Caco-2 (cell line): ENCODE data around the gene TMPRSS11B. TPM values are rescaled to one million over a fixed set of nuclear protein-coding genes. Genes with fewer than 3 reads are reported as not detected.

Experiments
- BruUV-seq: library from RNA; stranded (reverse); fragments of 400-500 nt; replicated peaks from 2 replicates; lab custom pipeline; 2021; lab: Mats Ljungman, UMichigan
- CTCF ChIA-PET: fragments of 300-600 bp; sonication (Branson Sonifier 250); formaldehyde crosslinking; loops from one replicate; lab custom pipeline; 2022; ENCODE audit warnings: antibody characterized with exemption; lab: Charles Lee
- POLR2A ChIA-PET: fragments of 300-600 bp; sonication (Branson Sonifier 250); formaldehyde crosslinking; loops from one replicate; lab custom pipeline; 2022; ENCODE audit warnings: antibody characterized with exemption; lab: Charles Lee
- DNase-seq, 2 experiments: peaks; one replicate each; pipeline versions ENCODE4 v3.0.0 to v3.0.0-alpha.2; 2020 to 2022
- H3K27me3 ChIP-seq: replicated peaks from 2 replicates; pipeline ENCODE4 v1.6.0; 2011; ENCODE audit warnings: low read length; ENCODE audit not compliant: control insufficient read depth, insufficient read depth
- H3K36me3 ChIP-seq: 2 replicates; pipeline ENCODE4 v1.5.1; 2011; ENCODE audit warnings: low read length; ENCODE audit not compliant: control insufficient read depth, insufficient read depth
- H3K4me1 ChIP-seq: fragments of 250-450 bp; sonication (Bioruptor Pico); 2 replicates; pipeline ENCODE4 v1.5.1; 2020; ENCODE audit warnings: mild to moderate bottlenecking
- H3K4me3 ChIP-seq: 2 replicates; pipeline ENCODE4 v1.5.1; 2011; ENCODE audit warnings: low read depth, mild to moderate bottlenecking, control low read depth, low read length
- H3K9me3 ChIP-seq: fragments of 250-450 bp; sonication (Bioruptor Pico); 2 replicates; pipeline ENCODE4 v1.5.1; 2020; ENCODE audit warnings: mild to moderate bottlenecking, moderate library complexity
- H3K27ac Mint-ChIP-seq: one replicate; pipeline ENCODE4 v1.8.0; 2022; ENCODE audit warnings: mixed read lengths; ENCODE audit not compliant: unreplicated experiment
- H3K27me3 Mint-ChIP-seq: one replicate; pipeline ENCODE4 v1.8.0; 2022; ENCODE audit warnings: mixed read lengths; ENCODE audit not compliant: insufficient read depth, unreplicated experiment
- H3K36me3 Mint-ChIP-seq: one replicate; pipeline ENCODE4 v1.8.0; 2022; ENCODE audit warnings: mild to moderate bottlenecking, mixed read lengths; ENCODE audit not compliant: insufficient read depth, unreplicated experiment
- H3K4me1 Mint-ChIP-seq: one replicate; pipeline ENCODE4 v1.8.0; 2022; ENCODE audit warnings: low read depth, mixed read lengths; ENCODE audit not compliant: unreplicated experiment
- H3K4me3 Mint-ChIP-seq: one replicate; pipeline ENCODE4 v1.8.0; 2022; ENCODE audit warnings: mild to moderate bottlenecking, moderate library complexity, mixed read lengths; ENCODE audit not compliant: unreplicated experiment
- H3K9me3 Mint-ChIP-seq: one replicate; pipeline ENCODE4 v1.8.0; 2022; ENCODE audit warnings: mixed read lengths; ENCODE audit not compliant: unreplicated experiment
- CTCF ChIP-seq, 2 experiments: fragments of 200-600 bp in 1 of 2; IDR thresholded peaks; 1 replicate in 1 of 2; 2 replicates in 1 of 2; pipeline versions ENCODE4 v1.5.1 to v1.8.0; 2011 to 2022; ENCODE audit warnings: antibody characterized with exemption in 1 of 2, control low read depth in 1 of 2, inconsistent platforms in 1 of 2, low read depth in 1 of 2, low read length in 1 of 2, mild to moderate bottlenecking in 1 of 2, moderate library complexity in 1 of 2; ENCODE audit not compliant: insufficient read depth in 1 of 2, severe bottlenecking in 1 of 2, unreplicated experiment in 1 of 2
- intact Hi-C: fragments of 100-400 bp; cut with micrococcal nuclease; formaldehyde crosslinking; loops from one replicate; pipeline ENCODE4 v1.10.0; 2022; ENCODE audit not compliant: unreplicated experiment
- total RNA-seq: library from RNA; stranded (reverse); gene quantifications from 2 replicates; pipeline ENCODE4 v1.2.3, GENCODE V29; 2022

Gene TMPRSS11B
- total RNA-seq, 1 experiment from 2014 or later = not detected

DNA sequence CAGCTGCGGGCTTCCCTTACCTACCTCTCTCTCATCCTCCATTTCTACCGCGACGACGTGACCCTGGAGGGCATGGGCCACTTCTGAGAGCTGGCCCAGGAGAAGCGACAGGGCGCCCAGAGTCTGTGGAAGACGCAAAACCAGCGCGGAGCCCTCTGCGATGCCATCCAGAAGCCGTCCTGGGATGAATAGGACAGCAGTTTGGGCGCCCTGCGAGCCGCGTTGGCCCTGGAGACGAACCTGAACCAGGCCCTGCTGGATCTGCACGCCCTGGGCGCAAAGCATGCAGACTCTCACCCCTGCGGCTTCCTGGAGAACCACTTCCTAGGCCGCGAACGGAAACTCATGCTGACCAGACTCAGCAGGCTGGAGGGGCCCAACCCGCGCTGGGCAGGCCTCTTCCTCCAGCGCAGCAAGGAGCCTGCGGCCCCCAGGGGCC, 63.1 kb downstream of the TMPRSS11B start:
- Mint-ChIP-seq H3K4me3 (no peak overlapping the region), H3K4me1 (no peaks in the 10 kb centered on the region), H3K27me3 (no peaks in the 10 kb centered on the region), H3K9me3 (no peaks in the 10 kb centered on the region), H3K36me3 (no peaks in the 10 kb centered on the region), H3K27ac (no peak overlapping the region)
- no peak for TF ChIP-seq CTCF (IDR thresholded peaks at IDR 0.05; ENCODE audit: insufficient read depth in 1 of 2, low read depth in 1 of 2, low read length in 1 of 2, severe bottlenecking in 1 of 2, unreplicated experiment in 1 of 2)
- no TSS peak for BruUV-seq
- Histone ChIP-seq H3K4me3 (no peak overlapping the region), H3K4me1 (no peaks in the 10 kb centered on the region), H3K36me3 (no peaks in the 10 kb centered on the region), H3K27me3 (no peaks in the 10 kb centered on the region), H3K9me3 (no peaks in the 10 kb centered on the region)
- no peak for DNase-seq
- ChIA-PET CTCF (no interaction called here), POLR2A (no interaction called here)
- intact Hi-C loops = no loop called here

DNA sequence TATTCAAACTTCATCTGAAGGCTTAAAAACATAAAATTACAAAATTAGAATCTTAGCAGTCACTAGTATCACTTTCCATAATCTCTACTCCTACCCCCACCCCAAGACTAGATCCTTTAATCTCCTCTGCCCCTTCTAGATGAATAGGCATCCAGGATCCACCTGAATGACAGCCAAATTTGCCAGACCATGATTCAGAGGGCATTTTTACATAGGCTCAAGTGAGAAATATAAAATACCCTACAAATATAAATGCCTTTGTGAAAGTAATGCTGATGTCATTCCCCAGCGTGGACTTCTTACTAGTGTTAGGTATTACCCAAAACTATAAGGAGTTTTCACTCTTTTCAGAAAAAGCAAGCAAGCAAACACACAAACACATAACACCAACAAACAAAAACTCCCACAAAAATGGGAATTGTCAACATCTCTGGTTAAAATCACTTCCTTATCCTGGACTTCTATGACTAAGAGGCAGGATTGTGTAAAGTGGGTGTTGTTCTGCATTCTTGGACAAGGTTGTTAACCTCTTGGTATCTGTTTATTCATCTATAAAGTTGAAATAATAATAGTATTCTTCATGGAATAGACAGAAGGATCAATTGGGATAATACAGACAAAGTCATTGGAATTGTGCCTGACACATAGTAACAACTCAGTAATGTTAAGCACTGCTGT, 64.5 kb downstream of the TMPRSS11B start:
- H3K4me3 ChIP-seq = no peak overlapping the region
- H3K4me1 ChIP-seq = no peaks in the 10 kb centered on the region
- H3K27me3 ChIP-seq = no peaks in the 10 kb centered on the region
- intact Hi-C loops = no loop called here
- H3K4me1 Mint-ChIP-seq = no peaks in the 10 kb centered on the region
- no peaks in the 10 kb centered on the region for H3K36me3 ChIP-seq
- no peak overlapping the region for H3K27ac Mint-ChIP-seq
- no peaks in the 10 kb centered on the region for H3K9me3 Mint-ChIP-seq
- TF ChIP-seq CTCF (IDR thresholded peaks at IDR 0.05; ENCODE audit: insufficient read depth in 1 of 2, low read depth in 1 of 2, low read length in 1 of 2, severe bottlenecking in 1 of 2, unreplicated experiment in 1 of 2) = no peak
- H3K27me3 Mint-ChIP-seq = no peaks in the 10 kb centered on the region
- H3K4me3 Mint-ChIP-seq = no peak overlapping the region
- H3K9me3 ChIP-seq = no peaks in the 10 kb centered on the region
- H3K36me3 Mint-ChIP-seq = no peaks in the 10 kb centered on the region
- ChIA-PET CTCF (no interaction called here), POLR2A (no interaction called here)
- DNase-seq = no peak
- BruUV-seq = no TSS peak

DNA sequence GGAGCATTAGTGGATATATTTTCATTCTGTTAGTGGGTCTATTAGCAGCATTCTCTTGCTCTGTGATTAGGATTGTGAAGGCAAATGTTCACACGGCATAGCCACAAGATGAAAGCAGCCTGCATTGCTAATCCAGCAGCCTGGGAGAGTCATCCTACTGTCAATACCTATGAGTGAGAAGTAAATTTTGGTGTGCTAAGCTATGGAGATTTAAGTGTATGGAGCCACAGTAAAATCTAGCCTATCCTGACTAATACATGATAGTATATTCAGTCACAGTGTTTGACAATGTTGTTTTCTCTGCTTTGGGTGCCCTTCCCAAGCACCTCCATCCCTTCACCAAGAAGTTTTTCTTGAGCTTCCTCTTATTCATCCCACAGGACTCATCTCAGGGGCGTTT, 68.6 kb downstream of the TMPRSS11B start:
- CTCF ChIA-PET = no interaction called here

More for the DNA sequence above, 68.6 kb downstream of the TMPRSS11B start:
- Histone ChIP-seq H3K27me3 (no peaks in the 10 kb centered on the region), H3K36me3 (no peaks in the 10 kb centered on the region), H3K9me3 (no peaks in the 10 kb centered on the region), H3K4me1 (no peaks in the 10 kb centered on the region), H3K4me3 (no peak overlapping the region)
- Mint-ChIP-seq H3K36me3 (no peaks in the 10 kb centered on the region), H3K27ac (no peak overlapping the region), H3K9me3 (peaks cover 10% of the 10 kb centered on the region), H3K4me1 (no peaks in the 10 kb centered on the region), H3K27me3 (no peaks in the 10 kb centered on the region), H3K4me3 (no peak overlapping the region)
- intact Hi-C loops = loop anchor here (5.0 to 10.0 kb wide), 3 partner anchors 198 to 430 kb away; no protein-coding TSS in a partner anchor
- POLR2A ChIA-PET = no interaction called here
- DNase-seq = no peak
- TF ChIP-seq CTCF (IDR thresholded peaks at IDR 0.05; ENCODE audit: insufficient read depth in 1 of 2, low read depth in 1 of 2, low read length in 1 of 2, severe bottlenecking in 1 of 2, unreplicated experiment in 1 of 2) = no peak
- no TSS peak for BruUV-seq

Other genes with a start within 250 kb of the TMPRSS11B start
- not detected in 2 replicates for gene TMPRSS11F, start 115.8 kb downstream of the TMPRSS11B start, total RNA-seq
- gene YTHDC1, start 104.4 kb upstream of the TMPRSS11B start, total RNA-seq = 101 and 109 TPM in 2 replicates
- not detected in 2 replicates for gene TMPRSS11E, start 201.8 kb upstream of the TMPRSS11B start, total RNA-seq